Raji (cell line): Measurements from ENCODE around the gene AK4.

Experiments used
- POLR2A ChIP-seq: IDR thresholded peaks from 2 replicates; pipeline ENCODE4 v1.6.1; 2011; ENCODE audit warnings: low read depth, low read length, control low read depth; ENCODE audit not compliant: insufficient read depth

The AK4 gene

GRCh38 chr1:65193129-65193695 is 45.2 kb downstream of the AK4 start:
- no peak for TF ChIP-seq POLR2A

- TF ChIP-seq POLR2A, result no peak
Measured at GRCh38 chr1:65195495-65196417, 47.8 kb downstream of the AK4 start.

GRCh38 chr1:65196926-65197325 is 48.9 kb downstream of the AK4 start:
- no peak for TF ChIP-seq POLR2A

- no peak for TF ChIP-seq POLR2A
Measured at GRCh38 chr1:65197636-65198035, 49.6 kb downstream of the AK4 start.

GRCh38 chr1:65198096-65198495 is 50.1 kb downstream of the AK4 start:
- no peak for TF ChIP-seq POLR2A

- TF ChIP-seq POLR2A, result no peak
Measured at GRCh38 chr1:65200411-65200810, 52.4 kb downstream of the AK4 start.

- TF ChIP-seq POLR2A, result no peak
Measured at GRCh38 chr1:65206836-65207235, 58.8 kb downstream of the AK4 start.

GRCh38 chr1:65207317-65207716 is 59.3 kb downstream of the AK4 start:
- no peak for TF ChIP-seq POLR2A

- TF ChIP-seq POLR2A, result no peak
Measured at GRCh38 chr1:65208563-65208973, 60.6 kb downstream of the AK4 start.

GRCh38 chr1:65209005-65209885 is 61.2 kb downstream of the AK4 start:
- TF ChIP-seq POLR2A, result no peak

- no peak for TF ChIP-seq POLR2A
Measured at GRCh38 chr1:65210325-65210724, 62.3 kb downstream of the AK4 start.

GRCh38 chr1:65211331-65211730 is 63.3 kb downstream of the AK4 start:
- no peak for TF ChIP-seq POLR2A

GRCh38 chr1:65213271-65214023 is 65.4 kb downstream of the AK4 start:
- no peak for TF ChIP-seq POLR2A

- TF ChIP-seq POLR2A, result no peak
Measured at GRCh38 chr1:65214340-65215027, 66.5 kb downstream of the AK4 start.
